Neural cell (in vitro differentiated cells): ENCODE results near the gene MCHR2. TPM values are rescaled to one million over a fixed set of nuclear protein-coding genes. Genes with fewer than 3 reads are reported as not detected.

Source experiments
- H2AFZ ChIP-seq: fragments of 200-600, 300-800 bp; sonication (generic), shearing (Covaris generic); 2 replicates; pipeline ENCODE4 v1.6.0; 2014; ENCODE audit warnings: low read depth, mild to moderate bottlenecking, antibody characterized with exemption, low read length, moderate library complexity
- H3F3A ChIP-seq: fragments of 200-600 bp; shearing (Covaris generic); 2 replicates; pipeline ENCODE4 v1.6.1; 2016; ENCODE audit warnings: mild to moderate bottlenecking, moderate library complexity, mixed read lengths, antibody characterized with exemption, low read length; ENCODE audit not compliant: insufficient read depth, poor library complexity, severe bottlenecking
- H3K27ac ChIP-seq: fragments of 200-600, 300-800 bp; sonication (generic), shearing (Covaris generic); 2 replicates; pipeline ENCODE4 v1.5.1; 2014; ENCODE audit warnings: mild to moderate bottlenecking, low read length, moderate library complexity
- H3K27me3 ChIP-seq: fragments of 300-800, 200-600 bp; sonication (generic), shearing (Covaris generic); 2 replicates; pipeline ENCODE4 v1.6.0; 2014; ENCODE audit warnings: mild to moderate bottlenecking, low read depth, low read length, moderate library complexity; ENCODE audit not compliant: insufficient read depth
- H3K36me3 ChIP-seq: fragments of 300-800, 200-600 bp; sonication (generic), shearing (Covaris generic); 2 replicates; pipeline ENCODE4 v1.5.1; 2014; ENCODE audit warnings: mild to moderate bottlenecking, antibody characterized with exemption, low read length, moderate library complexity; ENCODE audit not compliant: insufficient read depth
- H3K4me2 ChIP-seq: fragments of 300-800, 200-600 bp; sonication (generic), shearing (Covaris generic); 2 replicates; pipeline ENCODE4 v1.6.0; 2014; ENCODE audit warnings: mild to moderate bottlenecking, low read length
- H3K4me3 ChIP-seq: fragments of 300-800, 200-600 bp; sonication (generic), shearing (Covaris generic); 2 replicates; pipeline ENCODE4 v1.5.1; 2014; ENCODE audit warnings: mild to moderate bottlenecking, low read length, moderate library complexity
- H3K79me2 ChIP-seq: fragments of 200-600 bp; shearing (Covaris generic); replicated peaks from 2 replicates; pipeline ENCODE4 v1.6.0; 2014; ENCODE audit warnings: mild to moderate bottlenecking, low read length, moderate library complexity; ENCODE audit not compliant: insufficient read depth
- H3K9ac ChIP-seq: fragments of 300-800, 200-600 bp; sonication (generic), shearing (Covaris generic); 2 replicates; pipeline ENCODE4 v1.6.1; 2016; ENCODE audit warnings: mild to moderate bottlenecking, low read length, mixed read lengths
- H3K9me2 ChIP-seq: fragments of 200-600 bp; shearing (Covaris generic); 2 replicates; pipeline ENCODE4 v1.6.1; 2016; ENCODE audit warnings: mild to moderate bottlenecking, low read length, mixed read lengths; ENCODE audit not compliant: insufficient read depth
- H3K9me3 ChIP-seq: fragments of 200-600, 300-800 bp; sonication (generic), shearing (Covaris generic); 2 replicates; pipeline ENCODE4 v1.6.1; 2016; ENCODE audit warnings: mild to moderate bottlenecking, mixed run types, low read length, moderate library complexity, mixed read lengths
- H4K20me1 ChIP-seq: fragments of 200-600 bp; shearing (Covaris generic); 2 replicates; pipeline ENCODE4 v1.6.1; 2016; ENCODE audit warnings: mild to moderate bottlenecking, mixed run types; ENCODE audit not compliant: insufficient read depth
- CTCF ChIP-seq: fragments of 450-650 bp; IDR thresholded peaks from 2 replicates; pipeline ENCODE4 v1.5.1; 2014; ENCODE audit warnings: antibody characterized with exemption, mild to moderate bottlenecking, moderate library complexity; ENCODE audit not compliant: poor library complexity, severe bottlenecking
- EZH2 ChIP-seq: fragments of 200-600, 300-800 bp; shearing (Covaris generic), sonication (generic); IDR thresholded peaks from 2 replicates; pipeline ENCODE4 v1.6.1; 2014; ENCODE audit warnings: antibody characterized with exemption, low read length, borderline replicate concordance, mild to moderate bottlenecking; ENCODE audit not compliant: insufficient read depth, poor library complexity, severe bottlenecking
- MXI1 ChIP-seq: fragments of 450-650 bp; conservative IDR thresholded peaks from 2 replicates; pipeline ENCODE4 v1.6.1; 2014; ENCODE audit warnings: antibody characterized with exemption, mild to moderate bottlenecking; ENCODE audit not compliant: poor library complexity, severe bottlenecking
- RAD21 ChIP-seq: fragments of 450-650 bp; conservative IDR thresholded peaks from 2 replicates; pipeline ENCODE4 v1.6.1; 2014; ENCODE audit warnings: antibody characterized with exemption, mild to moderate bottlenecking, moderate library complexity
- REST ChIP-seq: IDR thresholded peaks from 2 replicates; pipeline ENCODE4 v1.6.1; 2012; ENCODE audit warnings: borderline replicate concordance
- SMC3 ChIP-seq: fragments of 450-650 bp; conservative IDR thresholded peaks from 2 replicates; pipeline ENCODE4 v1.6.1; 2014; ENCODE audit warnings: antibody characterized with exemption, mild to moderate bottlenecking, moderate library complexity; ENCODE audit not compliant: poor library complexity
- TAF1 ChIP-seq: IDR thresholded peaks from 2 replicates; pipeline ENCODE4 v1.6.1; 2012; ENCODE audit warnings: low read depth
- polyA plus RNA-seq: library from polyadenylated mRNA; depleted of rRNA; stranded (reverse); fragments of >200 nt; gene quantifications from 2 replicates; pipeline ENCODE4 v1.2.3, GENCODE V29; 2014

MCHR2 gene
- polyA plus RNA-seq, 1 donor from 2014 or later: not detected

DNA sequence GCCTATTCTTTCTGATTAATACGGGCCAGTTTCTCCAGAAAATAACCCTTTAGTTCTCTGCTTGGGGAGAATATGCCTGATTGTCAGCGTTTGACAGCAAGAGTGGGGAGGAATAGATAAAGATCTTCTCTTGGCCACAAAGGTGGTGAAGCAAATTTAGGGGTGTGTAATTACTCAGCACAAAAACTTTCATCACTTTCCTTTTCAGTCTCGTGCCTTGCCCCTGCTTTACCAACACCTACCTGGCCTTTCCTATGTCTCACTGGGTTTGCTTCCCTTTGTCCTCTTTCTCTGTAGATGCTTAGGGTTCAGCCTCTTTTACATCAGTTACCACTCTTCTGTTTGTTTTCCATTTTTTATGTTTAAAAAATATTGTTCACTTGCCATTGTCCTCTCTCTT, 99.2 kb downstream of the MCHR2 start:
- H3K27ac ChIP-seq: no peak overlapping the region
- no peak overlapping the region for H3K4me2 ChIP-seq
- H3K79me2 ChIP-seq: no peaks in the 10 kb centered on the region
- no peaks in the 10 kb centered on the region for H3K36me3 ChIP-seq
- TF ChIP-seq SMC3 (no peak), REST (no peak), TAF1 (no peak), RAD21 (no peak), EZH2 (no peak)
- H3K9me3 ChIP-seq: no peaks in the 10 kb centered on the region
- no peaks in the 10 kb centered on the region for H3K9me2 ChIP-seq
- no peak overlapping the region for H3K4me3 ChIP-seq
- H3K27me3 ChIP-seq: no peaks in the 10 kb centered on the region
- no peaks in the 10 kb centered on the region for H3F3A ChIP-seq
- no peak overlapping the region for H3K9ac ChIP-seq
- H2AFZ ChIP-seq: no peak overlapping the region
- H4K20me1 ChIP-seq: no peaks in the 10 kb centered on the region

DNA sequence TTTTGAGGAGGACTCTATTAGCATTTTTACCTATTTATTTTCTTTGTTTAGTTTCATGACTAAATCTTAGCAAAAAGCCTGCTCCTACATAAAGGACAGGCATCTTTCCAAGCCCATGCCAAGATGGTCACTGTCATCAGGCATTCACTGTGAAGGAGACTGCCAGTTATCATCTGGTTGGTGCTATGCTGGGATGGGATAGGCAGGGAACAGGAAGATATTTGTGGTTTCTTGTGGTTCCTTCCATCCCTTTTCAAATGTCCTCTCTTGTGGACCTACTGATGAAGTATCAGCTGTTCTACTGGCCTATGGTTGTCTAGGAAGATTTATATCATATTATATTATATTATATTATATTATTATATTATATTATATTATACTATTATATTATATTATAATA, 107.0 kb downstream of the MCHR2 start:
- H3K4me2 ChIP-seq: no peak overlapping the region
- no peak overlapping the region for H3K27ac ChIP-seq
- H3K9me2 ChIP-seq: no peaks in the 10 kb centered on the region
- H2AFZ ChIP-seq: no peak overlapping the region
- no peaks in the 10 kb centered on the region for H4K20me1 ChIP-seq
- no peak overlapping the region for H3K9ac ChIP-seq
- no peak overlapping the region for H3K4me3 ChIP-seq
- no peaks in the 10 kb centered on the region for H3K27me3 ChIP-seq
- no peak for TF ChIP-seq TAF1
- TF ChIP-seq MXI1: no peak
- TF ChIP-seq RAD21: no peak
- no peak for TF ChIP-seq EZH2
- H3K36me3 ChIP-seq: no peaks in the 10 kb centered on the region
- H3K9me3 ChIP-seq: no peaks in the 10 kb centered on the region
- H3K79me2 ChIP-seq: no peaks in the 10 kb centered on the region
- no peaks in the 10 kb centered on the region for H3F3A ChIP-seq

DNA sequence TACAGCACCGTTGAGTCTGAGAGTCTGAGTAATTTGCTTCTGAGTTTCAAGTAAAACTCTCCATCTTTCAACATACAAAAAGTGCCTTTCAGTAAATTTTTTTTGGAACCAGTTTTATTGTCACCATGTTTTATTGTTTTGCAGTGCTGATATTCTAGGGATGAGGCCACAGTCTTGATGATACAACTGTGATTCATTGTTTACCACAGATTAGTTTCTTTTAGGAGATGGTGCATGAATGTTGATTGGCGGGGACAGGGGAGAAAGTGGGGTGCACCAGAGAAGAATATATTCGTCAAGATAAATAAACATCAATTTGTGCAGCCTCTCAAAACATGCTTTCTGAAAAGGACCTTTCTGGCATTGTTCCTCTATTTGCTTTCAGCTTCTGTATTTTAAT, 109.0 kb downstream of the MCHR2 start:
- no peaks in the 10 kb centered on the region for H3K9me3 ChIP-seq
- H3F3A ChIP-seq: no peaks in the 10 kb centered on the region
- H3K79me2 ChIP-seq: no peaks in the 10 kb centered on the region
- no peak overlapping the region for H2AFZ ChIP-seq
- H3K9ac ChIP-seq: no peak overlapping the region
- H3K4me3 ChIP-seq: no peak overlapping the region
- TF ChIP-seq MXI1: no peak
- no peak for TF ChIP-seq CTCF
- no peaks in the 10 kb centered on the region for H3K27me3 ChIP-seq
- H4K20me1 ChIP-seq: no peaks in the 10 kb centered on the region
- no peak overlapping the region for H3K27ac ChIP-seq
- H3K9me2 ChIP-seq: no peaks in the 10 kb centered on the region
- no peak overlapping the region for H3K4me2 ChIP-seq
- H3K36me3 ChIP-seq: no peaks in the 10 kb centered on the region
